GM10266 (cell line): ENCODE measurements around the gene EMC8.

Source experiments
- DNase-seq: peaks from one replicate; pipeline ENCODE4 v3.0.0; 2012; ENCODE audit errors: extremely low spot score
- TF ChIP-seq, protein P1 (sequence below): IDR thresholded peaks from 2 replicates; pipeline ENCODE4 v1.5.1; 2012; ENCODE audit warnings: mild to moderate bottlenecking, low read depth; ENCODE audit not compliant: control insufficient read depth, insufficient read depth; ENCODE audit errors: missing control alignments

Gene EMC8

DNA sequence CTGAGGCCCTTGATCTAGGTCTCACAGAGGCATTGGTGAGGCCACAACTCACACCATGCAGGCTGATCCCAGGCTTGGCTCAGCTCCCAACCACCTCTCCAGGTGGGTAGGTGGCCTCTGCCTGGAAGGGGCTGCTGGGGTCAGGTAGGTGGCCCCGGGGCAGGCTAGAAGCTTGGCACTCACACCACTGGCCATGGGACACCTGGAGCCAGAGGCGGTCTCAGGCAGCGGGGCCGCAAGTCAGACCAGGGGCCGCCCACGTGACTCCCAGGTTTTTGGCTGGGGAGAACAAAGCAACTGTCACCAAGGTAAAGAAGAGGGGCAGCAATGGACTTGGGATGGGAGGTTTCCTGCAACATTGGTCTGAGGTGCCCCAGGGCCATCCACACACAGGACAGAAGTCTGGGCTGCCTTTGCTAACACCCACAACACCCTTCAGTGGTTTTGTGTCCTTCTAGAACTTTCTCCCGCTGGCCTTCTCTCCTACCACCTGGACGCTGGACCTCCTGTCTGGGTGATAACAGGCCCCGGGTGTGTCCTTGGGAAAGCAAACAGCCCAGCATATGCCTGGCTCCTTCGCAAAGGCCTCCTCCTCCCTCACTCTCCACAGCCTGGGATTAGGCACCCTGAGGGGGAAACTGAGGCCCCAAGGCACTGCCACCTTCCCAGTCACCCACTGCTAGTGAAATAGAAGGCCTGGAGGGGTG lies 64.9 kb downstream of the EMC8 start:
- TF ChIP-seq, protein P1, sequence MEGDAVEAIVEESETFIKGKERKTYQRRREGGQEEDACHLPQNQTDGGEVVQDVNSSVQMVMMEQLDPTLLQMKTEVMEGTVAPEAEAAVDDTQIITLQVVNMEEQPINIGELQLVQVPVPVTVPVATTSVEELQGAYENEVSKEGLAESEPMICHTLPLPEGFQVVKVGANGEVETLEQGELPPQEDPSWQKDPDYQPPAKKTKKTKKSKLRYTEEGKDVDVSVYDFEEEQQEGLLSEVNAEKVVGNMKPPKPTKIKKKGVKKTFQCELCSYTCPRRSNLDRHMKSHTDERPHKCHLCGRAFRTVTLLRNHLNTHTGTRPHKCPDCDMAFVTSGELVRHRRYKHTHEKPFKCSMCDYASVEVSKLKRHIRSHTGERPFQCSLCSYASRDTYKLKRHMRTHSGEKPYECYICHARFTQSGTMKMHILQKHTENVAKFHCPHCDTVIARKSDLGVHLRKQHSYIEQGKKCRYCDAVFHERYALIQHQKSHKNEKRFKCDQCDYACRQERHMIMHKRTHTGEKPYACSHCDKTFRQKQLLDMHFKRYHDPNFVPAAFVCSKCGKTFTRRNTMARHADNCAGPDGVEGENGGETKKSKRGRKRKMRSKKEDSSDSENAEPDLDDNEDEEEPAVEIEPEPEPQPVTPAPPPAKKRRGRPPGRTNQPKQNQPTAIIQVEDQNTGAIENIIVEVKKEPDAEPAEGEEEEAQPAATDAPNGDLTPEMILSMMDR = no peak
- DNase-seq = no peak

DNA sequence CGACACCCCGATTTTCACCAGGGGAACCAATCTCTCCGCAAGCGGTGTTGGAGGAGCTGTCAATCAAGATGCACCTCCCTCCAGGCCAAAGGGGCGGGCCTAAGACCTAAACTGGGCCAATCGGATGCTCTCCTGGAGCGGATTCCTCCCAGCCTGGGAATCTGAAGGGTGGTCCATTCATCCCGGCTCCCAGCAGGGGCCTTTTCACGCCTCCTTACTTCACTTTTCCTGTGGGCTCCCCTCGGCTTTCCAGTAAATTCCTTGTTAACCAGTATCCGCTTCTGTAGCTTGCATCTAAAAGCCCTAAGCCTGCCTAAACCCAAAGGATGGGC lies 65.5 kb downstream of the EMC8 start:
- TF ChIP-seq, protein P1 = no peak

DNA sequence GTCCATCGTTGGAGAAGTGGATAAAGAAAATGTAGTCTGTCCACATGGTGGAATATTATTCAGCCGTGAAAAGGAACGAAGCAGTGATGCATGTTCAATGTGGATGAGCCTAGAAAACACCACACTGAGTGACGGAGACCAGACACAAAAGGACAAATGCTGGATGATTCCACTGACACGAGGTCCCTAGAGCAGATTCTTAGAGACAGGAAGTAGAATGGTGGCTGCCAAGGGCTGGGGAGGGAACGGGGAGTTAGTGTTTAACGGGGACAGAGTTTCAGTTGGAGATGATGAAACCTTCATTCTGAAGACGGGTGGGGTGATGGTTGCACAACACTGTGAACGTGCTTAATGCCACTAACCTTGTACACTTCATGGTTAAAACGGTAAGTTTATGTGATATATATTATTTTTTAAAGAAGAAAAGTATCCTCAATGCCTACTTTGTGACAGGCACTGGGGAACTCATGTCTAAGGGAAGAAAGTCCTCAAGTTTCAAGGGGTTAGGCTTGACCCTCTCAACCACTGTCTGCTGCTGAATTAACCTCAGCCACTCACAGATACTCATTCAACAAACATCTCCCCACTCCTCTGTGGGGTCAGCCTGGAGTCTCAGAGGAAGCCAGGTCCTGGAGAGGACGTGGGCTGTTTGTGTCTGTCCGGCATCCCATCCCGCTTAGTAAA lies 66.0 kb downstream of the EMC8 start:
- TF ChIP-seq, protein P1 = no peak
- no peak for DNase-seq

More for the DNA sequence above, 65.5 kb downstream of the EMC8 start:
- DNase-seq = no peak

DNA sequence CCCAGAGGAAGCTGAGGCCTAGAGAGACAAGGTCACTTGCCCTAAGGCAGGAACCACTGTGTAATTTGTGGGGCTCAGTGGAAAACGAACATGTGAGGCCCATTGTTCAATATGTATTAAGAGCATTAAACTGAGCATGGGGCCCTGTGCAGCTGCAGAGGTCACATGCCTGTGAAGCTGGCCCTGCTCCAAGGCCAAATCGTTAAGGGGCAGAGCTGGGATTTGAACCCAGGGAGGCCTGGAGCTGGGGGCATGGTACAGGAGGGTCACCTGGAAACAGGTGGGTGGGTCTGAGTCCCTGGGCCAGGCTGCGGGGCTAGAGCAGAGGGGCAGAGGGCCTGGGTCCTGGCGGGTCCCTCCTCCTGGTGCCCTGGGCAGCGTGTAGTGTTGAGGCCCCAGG lies 68.2 kb downstream of the EMC8 start:
- DNase-seq = no peak
- TF ChIP-seq, protein P1 = no peak

DNA sequence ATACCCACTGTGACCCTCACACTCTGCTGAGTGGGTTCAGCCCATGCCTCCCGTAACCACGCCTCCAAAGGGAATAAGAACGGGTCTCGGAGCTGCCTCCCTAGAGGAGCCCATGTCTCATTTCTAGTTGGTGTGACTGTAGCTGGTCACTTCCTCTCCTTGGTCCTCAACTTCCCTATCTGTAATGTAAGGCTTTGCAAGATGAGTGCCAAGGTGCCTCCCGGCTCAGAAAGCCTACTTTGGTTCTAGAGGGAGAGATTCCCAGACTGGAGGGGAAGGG lies 69.2 kb downstream of the EMC8 start:
- DNase-seq = no peak
- TF ChIP-seq, protein P1 = no peak

DNA sequence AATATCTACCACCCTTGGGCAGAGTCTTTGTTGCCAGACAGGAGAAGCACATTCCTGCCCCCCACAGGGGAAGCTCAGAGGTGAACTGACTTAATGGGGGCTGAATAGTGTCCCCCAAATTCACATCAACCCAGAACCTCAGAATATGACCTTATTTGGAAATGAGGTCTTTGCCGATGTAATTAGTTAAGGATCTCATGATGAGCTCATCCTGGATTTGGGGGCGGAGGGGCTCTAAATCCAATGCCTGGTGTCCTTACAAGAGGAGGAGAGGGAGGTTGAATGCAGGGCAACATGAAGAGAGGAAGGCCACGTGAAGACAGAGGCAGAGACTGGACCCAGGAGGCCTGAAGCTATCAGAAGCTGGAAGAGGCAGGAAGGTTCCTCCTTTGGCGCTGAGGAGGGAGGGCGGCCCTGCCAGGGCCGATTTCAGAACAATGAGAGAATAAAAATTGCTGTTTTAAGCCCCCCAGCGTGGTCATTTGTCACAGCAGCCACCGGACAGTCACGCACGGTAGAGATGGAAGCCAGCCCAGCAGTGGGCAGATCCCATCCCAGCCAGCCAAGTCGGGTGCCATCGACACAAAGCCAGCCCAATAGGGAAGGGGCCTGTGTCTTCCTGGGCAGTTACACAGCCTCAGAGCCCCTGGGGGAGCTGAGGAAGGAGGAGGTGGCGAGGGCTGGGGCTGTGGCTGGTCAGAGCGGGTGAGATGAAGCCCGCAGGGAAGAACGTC lies 69.7 kb downstream of the EMC8 start:
- no peak for DNase-seq
- TF ChIP-seq, protein P1 = no peak

DNA sequence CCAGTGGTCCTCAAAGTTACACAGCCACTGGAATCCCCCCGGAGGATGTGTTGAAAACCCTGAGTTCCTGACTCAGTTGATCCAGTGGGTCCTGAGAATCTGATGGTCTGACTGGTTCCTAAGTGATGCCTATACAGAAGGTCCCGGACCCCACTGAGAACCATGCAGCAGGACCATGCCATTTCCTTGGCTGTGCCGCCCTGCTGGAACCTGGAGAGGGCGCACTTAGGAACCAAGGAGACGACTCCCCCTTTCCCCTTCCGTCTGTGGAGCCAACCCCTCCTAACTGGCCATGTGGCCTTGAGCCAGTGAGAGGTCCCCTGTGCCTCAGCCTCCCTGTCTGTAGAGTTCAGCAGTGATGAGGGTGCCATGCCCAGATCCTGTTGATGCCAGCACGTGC lies 70.5 kb downstream of the EMC8 start:
- no peak for DNase-seq
- TF ChIP-seq, protein P1 = no peak
